Tibial artery (tissue), 4 donors: ENCODE data around the gene CUL3.
"Not testable (repeated sequence)": the region's sequence is repeated elsewhere in the genome, so short reads cannot be mapped to it uniquely, and the experiment has no call there.

Experiments
- DNase-seq, 2 donors: peaks; one replicate each; pipeline ENCODE4 v3.0.0-alpha.2; 2019
- H3K27ac ChIP-seq, 2 donors: fragments of 200-600 bp; sonication (generic) in 1 of 2; 1 replicate in 1 of 2; 2 replicates in 1 of 2; pipeline ENCODE4 v1.5.1; 2018 to 2019; ENCODE audit warnings: mild to moderate bottlenecking in 1 of 2
- H3K27me3 ChIP-seq, 2 donors: fragments of 200-600 bp; sonication (generic) in 1 of 2; one replicate each; pipeline versions ENCODE4 v1.5.1 to v1.6.0; 2016 to 2019
- H3K36me3 ChIP-seq, 3 donors: fragments of 200-600 bp; sonication (generic) in 2 of 3; one replicate each; pipeline ENCODE4 v1.5.1; 2016 to 2019; ENCODE audit warnings: mild to moderate bottlenecking in 2 of 3
- H3K4me1 ChIP-seq, 4 donors: fragments of 200-600 bp; sonication (generic) in 2 of 4; 1 replicate in 3 of 4; 2 replicates in 1 of 4; pipeline ENCODE4 v1.5.1; 2016 to 2019
- H3K4me3 ChIP-seq, 2 donors: fragments of 200-600 bp; sonication (generic) in 1 of 2; 1 replicate in 1 of 2; 2 replicates in 1 of 2; pipeline ENCODE4 v1.5.1; 2018 to 2019; ENCODE audit warnings: mild to moderate bottlenecking in 2 of 2
- H3K9me3 ChIP-seq, 3 donors: fragments of 200-600 bp; sonication (generic) in 1 of 3; one replicate each; pipeline ENCODE4 v1.5.1; 2016 to 2019
- CTCF ChIP-seq, 2 experiments: fragments of 200-600 bp in 1 of 2; fragments of 450-650 bp in 1 of 2; IDR thresholded peaks; one replicate each; pipeline ENCODE4 v1.5.1; 2017 to 2019; ENCODE audit warnings: antibody characterized with exemption in 2 of 2, mild to moderate bottlenecking in 1 of 2, moderate library complexity in 1 of 2
- intact Hi-C: fragments of 100-400 bp; cut with DNase I; formaldehyde crosslinking; loops from one replicate; pipeline ENCODE4 v1.15.0; 2023; ENCODE audit warnings: low total_unique reads

Gene CUL3

GRCh38 chr2:224532441-224532840, 52.7 kb downstream of the CUL3 start:
- no peak for TF ChIP-seq CTCF (IDR thresholded peaks at IDR 0.05)
- Histone ChIP-seq H3K4me3 (no peak overlapping the region), H3K9me3 (no peaks in the 10 kb centered on the region), H3K4me1 (peaks cover 0 to 26% (median 0%) of the 10 kb centered on the region in 4 donors), H3K36me3 (peaks cover 0 to 5% (median 0%) of the 10 kb centered on the region in 3 donors), H3K27ac (no peak overlapping the region), H3K27me3 (no peaks in the 10 kb centered on the region)
- intact Hi-C loops = no loop called here
- DNase-seq = no peak

GRCh38 chr2:224528171-224528570, 57.0 kb downstream of the CUL3 start:
- Histone ChIP-seq H3K9me3 (no peaks in the 10 kb centered on the region), H3K4me1 (peaks cover 0 to 56% (median 3%) of the 10 kb centered on the region in 4 donors), H3K36me3 (peaks cover 0 to 5% (median 0%) of the 10 kb centered on the region in 3 donors), H3K4me3 (no peak overlapping the region), H3K27ac (no peak overlapping the region), H3K27me3 (no peaks in the 10 kb centered on the region)
- intact Hi-C loops = loop anchor here (10.0 kb wide), 1 partner anchor 47 kb away; no protein-coding TSS in a partner anchor
- no peak for TF ChIP-seq CTCF (IDR thresholded peaks at IDR 0.05)
- DNase-seq = no peak

GRCh38 chr2:224525774-224526173, 59.4 kb downstream of the CUL3 start:
- DNase-seq = no peak
- Histone ChIP-seq H3K36me3 (no peaks in the 10 kb centered on the region), H3K27me3 (no peaks in the 10 kb centered on the region), H3K9me3 (no peaks in the 10 kb centered on the region), H3K4me3 (no peak overlapping the region), H3K27ac (no peak overlapping the region), H3K4me1 (peaks cover 0 to 70% (median 6%) of the 10 kb centered on the region in 4 donors)
- intact Hi-C loops = loop anchor here (10.0 kb wide), 1 partner anchor 49 kb away; no protein-coding TSS in a partner anchor
- TF ChIP-seq CTCF (IDR thresholded peaks at IDR 0.05) = no peak

- Histone ChIP-seq H3K9me3 (no peaks in the 10 kb centered on the region), H3K36me3 (no peaks in the 10 kb centered on the region), H3K4me3 (no peak overlapping the region), H3K27me3 (no peaks in the 10 kb centered on the region), H3K4me1 (peaks cover 0 to 81% (median 17%) of the 10 kb centered on the region in 4 donors), H3K27ac (no peak overlapping the region)
- intact Hi-C loops = loop anchor here (10.0 kb wide), 1 partner anchor 50 kb away; no protein-coding TSS in a partner anchor
- DNase-seq = no peak
- no peak for TF ChIP-seq CTCF (IDR thresholded peaks at IDR 0.05)
Observed at GRCh38 chr2:224524657-224525056, 60.5 kb downstream of the CUL3 start.

- no peaks in the 10 kb centered on the region for H3K36me3 ChIP-seq
- H3K27me3 ChIP-seq = no peaks in the 10 kb centered on the region
- peaks cover 0 to 88% (median 21%) of the 10 kb centered on the region in 4 donors for H3K4me1 ChIP-seq
- TF ChIP-seq CTCF (IDR thresholded peaks at IDR 0.05) = no peak
- intact Hi-C loops = loop anchor here (10.0 kb wide), 1 partner anchor 51 kb away; no protein-coding TSS in a partner anchor
- no peak overlapping the region for H3K4me3 ChIP-seq
- no peak overlapping the region for H3K27ac ChIP-seq
- DNase-seq = no peak
- no peaks in the 10 kb centered on the region for H3K9me3 ChIP-seq
Observed at GRCh38 chr2:224523626-224524577, 61.3 kb downstream of the CUL3 start.

GRCh38 chr2:224522483-224522882, 62.7 kb downstream of the CUL3 start:
- peaks cover 0 to 91% (median 30%) of the 10 kb centered on the region in 4 donors for H3K4me1 ChIP-seq
- DNase-seq, H3K27ac ChIP-seq, H3K9me3 ChIP-seq, H3K27me3 ChIP-seq, H3K4me3 ChIP-seq, H3K36me3 ChIP-seq: not testable (repeated sequence)
- intact Hi-C loops = loop anchor here (10.0 kb wide), 1 partner anchor 52 kb away; no protein-coding TSS in a partner anchor
